CD1c-positive myeloid dendritic cell (primary cell): ENCODE data around the gene CRYZL1.
"Not testable (repeated sequence)": the region's sequence is repeated elsewhere in the genome, so short reads cannot be mapped to it uniquely, and the experiment has no call there.

Experiments used
- DNase-seq: peaks from one replicate; pipeline ENCODE4 v3.0.0-alpha.2; 2016; ENCODE audit errors: extremely low spot score

Gene CRYZL1

DNA sequence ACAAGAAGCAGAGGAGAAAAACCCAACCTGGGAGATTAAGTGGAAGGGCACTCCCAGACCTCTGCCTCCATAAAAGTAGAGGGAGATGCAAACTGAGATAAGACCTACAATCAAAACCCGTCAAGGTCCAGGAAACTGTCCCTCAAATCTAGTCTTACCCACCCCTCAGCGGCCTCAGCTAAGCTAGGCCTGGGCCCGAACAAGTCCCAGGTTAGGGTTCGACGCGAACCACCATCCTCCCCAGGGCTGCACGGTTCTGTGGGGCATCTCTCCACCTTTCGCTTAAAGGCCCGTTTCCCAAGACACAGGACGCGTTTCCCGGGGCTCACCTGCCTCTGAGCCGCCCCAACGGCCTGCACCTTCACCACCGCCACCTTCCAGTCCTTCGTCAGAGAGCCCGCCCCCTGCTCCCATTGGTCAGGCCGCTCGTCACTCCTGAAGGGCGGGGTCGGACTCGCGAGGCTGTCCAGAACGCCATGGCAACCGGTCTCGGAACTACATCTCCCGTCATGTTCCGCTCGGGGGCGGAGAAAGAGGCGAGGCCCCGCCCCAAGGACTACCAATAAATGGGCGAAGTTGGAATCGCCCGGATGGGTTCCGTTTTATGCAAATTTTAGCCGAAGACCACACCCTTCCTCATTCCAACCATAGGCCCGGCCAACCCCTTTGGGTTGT lies at the start of gene CRYZL1:
Gene CRYZL1 (minus strand): TSS at position 390 of the 675 bp plus-strand sequence. CDS start 10,190 bp downstream, outside the sequence.
- peak; percentile 100 for DNase-seq

DNA sequence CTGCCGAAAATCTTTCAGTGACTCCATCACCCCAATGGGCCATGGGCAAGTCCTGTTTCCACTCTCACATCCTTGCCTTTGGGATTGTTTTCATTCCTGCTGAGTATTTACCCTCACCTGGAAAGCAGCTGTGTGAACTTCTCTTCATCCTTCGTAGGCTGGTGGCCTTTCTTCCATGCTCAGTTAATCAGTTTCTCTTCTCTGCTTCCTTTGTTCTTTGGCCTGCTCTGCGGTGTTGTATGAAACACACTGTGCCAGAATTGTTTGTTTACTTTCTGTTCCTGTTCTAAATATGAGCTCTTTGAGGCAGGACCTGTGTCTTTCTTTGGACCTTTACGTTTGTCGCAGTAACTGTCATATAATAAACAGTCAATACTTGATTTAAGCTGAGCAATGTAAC lies 49.3 kb upstream of the CRYZL1 start:
- DNase-seq: no peak

DNA sequence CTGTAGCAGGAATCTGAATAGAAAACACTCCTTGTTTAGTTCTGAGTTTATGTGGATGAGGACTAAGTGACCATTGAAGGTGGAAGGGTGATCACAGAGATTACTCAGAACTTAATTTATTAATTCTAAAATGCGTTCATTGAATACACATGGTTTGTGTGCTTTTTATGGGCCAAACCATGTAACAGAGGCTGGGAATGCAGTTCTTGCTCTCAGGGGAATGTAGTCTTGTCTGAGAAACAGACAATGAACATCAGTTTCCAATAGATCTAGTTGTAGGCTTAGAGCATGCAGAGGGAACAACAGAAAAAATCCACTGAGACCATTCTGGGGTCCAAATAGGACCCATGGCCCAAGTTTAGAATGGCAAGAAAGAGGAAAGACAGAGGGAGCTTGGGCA lies 46.8 kb upstream of the CRYZL1 start:
- no peak for DNase-seq

- no peak for DNase-seq
Measured at GRCh38 chr21:33687634-33688033, 46.1 kb upstream of the CRYZL1 start.

DNA sequence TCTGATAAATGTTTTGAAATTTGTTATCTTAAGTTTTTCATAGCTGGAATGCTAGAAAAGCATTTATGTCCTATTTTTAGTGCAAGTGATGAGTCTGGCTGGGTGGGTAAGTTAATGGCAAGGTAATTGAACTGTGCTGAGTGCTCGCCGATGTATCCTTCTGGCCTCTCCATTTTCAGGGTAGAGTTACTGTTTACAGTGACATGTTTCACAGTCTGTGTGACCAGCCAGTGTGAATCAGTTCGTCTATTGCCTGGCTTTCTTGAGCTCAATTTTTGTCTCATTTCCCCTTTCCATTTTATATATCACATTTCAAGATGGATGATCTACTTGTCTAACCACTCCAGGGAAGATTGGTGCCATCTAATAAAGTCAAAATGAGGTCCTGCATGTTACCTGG lies 44.8 kb upstream of the CRYZL1 start:
- DNase-seq: no peak

GRCh38 chr21:33685613-33686197 lies 44.2 kb upstream of the CRYZL1 start:
- DNase-seq: peak; percentile 16

GRCh38 chr21:33684923-33685560 lies 43.5 kb upstream of the CRYZL1 start:
- DNase-seq: no peak

GRCh38 chr21:33684068-33684467 lies 42.5 kb upstream of the CRYZL1 start:
- DNase-seq: no peak

DNA sequence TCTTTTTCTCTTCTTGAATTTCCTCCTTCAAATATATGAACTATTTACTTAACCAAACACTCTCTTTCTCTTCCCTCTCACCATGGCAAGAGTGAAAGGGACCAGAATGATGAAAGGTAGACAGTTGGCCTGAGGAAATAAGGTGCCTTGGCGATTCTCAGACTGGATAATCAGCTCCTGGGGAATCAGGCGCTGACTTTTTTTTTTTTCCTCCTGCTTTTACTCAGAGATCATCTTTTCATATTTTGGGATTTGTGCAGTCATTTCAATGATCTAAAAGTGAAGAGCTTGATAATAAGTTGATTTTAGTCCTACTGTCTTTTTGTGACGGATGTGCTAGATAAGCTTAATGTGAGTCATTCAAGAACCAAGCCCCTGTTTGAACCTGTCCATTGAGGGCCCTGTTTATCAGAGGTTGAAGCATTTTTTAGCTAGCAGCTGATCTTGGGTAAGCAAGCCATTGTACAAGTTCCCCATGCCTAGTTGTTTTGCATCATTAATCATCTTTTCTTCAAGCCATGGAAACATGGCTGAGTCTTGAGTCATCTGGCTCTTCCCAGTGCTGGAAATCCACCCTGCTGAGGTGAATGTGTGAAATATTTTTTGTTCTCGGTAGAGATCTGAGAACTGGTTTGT lies 41.6 kb upstream of the CRYZL1 start:
- no peak for DNase-seq

DNA sequence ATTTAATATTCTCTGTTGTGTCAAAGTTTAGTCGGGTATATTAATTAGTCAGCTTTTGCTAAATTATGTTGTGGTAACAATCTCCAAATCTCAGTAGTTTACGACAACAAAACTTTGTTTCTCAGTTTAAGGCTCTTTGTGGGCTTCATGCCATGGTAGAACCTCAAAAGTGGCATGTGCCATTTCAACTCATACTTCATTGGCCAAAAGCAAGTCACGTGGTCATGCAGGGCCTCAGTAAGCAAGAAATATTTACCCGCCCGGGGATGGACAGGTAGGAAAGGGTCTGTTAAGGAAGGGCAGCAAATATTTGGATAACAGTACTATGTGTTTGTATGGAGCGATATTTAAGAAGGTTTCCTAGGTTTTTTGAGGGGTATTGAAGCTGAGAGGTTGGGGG lies 39.3 kb upstream of the CRYZL1 start:
- no peak for DNase-seq

DNA sequence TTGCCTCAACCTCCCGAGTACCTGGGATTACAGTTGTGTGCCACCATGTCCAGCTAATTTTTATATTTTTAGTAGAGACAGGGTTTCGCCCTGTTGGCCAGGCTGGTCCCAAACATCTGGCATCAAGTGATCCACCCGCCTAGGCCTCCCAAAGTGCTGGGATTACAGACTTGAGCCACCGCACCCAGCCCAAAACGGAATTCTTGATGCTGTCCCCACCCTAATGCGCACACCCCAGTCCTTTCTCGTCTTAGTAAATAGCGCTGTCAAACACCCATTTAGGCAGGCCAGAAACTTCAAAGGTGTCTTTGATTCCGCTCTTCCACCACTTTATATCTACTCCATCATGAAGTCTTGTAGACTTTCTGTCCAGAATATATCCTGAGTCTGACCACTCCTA lies 35.9 kb upstream of the CRYZL1 start:
- no peak for DNase-seq

GRCh38 chr21:33676666-33677065 lies 35.1 kb upstream of the CRYZL1 start:
- not testable (repeated sequence) for DNase-seq

- no peak for DNase-seq
Measured at GRCh38 chr21:33674226-33674625, 32.7 kb upstream of the CRYZL1 start.

DNA sequence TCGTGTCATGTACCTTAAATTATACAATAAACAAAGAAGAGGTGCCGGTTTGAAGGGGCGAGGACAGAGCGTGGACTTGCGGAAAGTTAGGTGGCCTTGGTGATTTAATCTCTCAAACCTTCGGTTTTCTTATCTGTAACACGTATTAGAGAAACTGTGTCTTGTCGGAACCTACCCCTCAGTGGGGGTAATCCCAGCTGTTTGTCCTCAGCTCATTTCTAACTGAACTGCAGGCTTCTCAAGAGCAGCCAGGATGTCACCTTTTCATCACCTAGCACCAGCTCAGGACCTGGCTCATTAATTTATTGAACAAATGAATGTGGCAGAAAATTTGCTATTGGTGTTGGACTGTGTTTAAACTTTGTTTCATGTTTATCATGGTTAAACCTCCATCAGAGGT lies 31.9 kb upstream of the CRYZL1 start:
- DNase-seq: no peak

GRCh38 chr21:33670076-33670978 lies 28.8 kb upstream of the CRYZL1 start:
- DNase-seq: no peak

DNA sequence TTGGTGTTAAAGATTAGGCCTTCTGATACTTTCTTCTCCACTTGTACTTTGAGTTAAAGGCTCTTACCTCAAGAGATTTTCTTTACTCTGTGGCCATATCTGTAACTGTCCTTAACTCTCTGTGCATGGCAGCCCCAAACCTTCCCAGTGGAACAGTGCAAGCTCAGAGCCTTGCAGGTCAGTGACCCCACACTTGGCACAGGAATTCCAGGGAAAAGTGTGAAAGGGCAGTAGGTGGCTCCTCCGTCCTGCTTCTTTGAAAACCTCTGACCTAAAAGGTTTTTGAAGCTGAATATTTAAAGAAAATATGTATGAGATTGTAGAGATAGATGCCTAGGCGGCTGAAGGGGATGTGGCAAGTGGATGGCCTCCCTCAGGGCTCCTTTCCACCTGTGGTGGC lies 27.1 kb upstream of the CRYZL1 start:
- no peak for DNase-seq

DNA sequence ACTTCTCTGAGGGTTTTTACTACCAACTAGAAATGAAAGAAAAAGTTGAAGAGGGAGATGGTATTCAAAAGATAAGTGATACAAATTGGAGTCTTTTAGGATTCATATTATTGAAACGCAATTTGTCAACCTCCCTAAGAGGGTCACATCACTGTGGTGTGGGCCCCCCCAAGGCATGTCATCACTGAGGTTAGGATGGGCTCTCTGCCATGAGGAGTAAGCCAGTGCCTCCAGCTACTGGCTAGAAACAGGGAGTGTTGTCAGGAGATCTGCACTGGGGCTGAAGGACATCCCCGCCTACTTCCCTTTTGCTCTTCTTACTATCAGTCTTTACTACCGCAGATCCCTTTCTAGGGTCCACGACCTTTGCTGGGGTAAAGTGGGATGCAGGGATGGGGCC lies 26.6 kb upstream of the CRYZL1 start:
- no peak for DNase-seq

DNA sequence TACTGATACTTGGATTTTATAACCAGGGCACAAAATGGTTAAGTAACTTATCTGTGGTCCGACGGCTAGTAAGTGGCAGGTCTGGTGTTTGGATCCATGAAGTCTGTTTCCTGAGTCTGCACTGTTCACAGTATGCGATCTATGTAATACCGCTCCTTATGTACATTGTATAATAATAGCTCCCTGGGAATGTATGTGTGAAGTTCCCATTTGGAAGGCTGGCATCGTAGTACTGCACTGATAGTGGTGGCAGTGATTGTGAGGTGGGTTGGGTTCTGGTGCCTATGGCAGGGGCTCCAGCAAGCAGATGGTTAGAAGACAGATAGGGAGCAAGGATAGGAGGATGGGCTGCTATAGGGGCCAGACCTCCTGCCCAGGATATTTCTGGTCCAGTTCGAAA lies 26.1 kb upstream of the CRYZL1 start:
- DNase-seq: no peak

DNA sequence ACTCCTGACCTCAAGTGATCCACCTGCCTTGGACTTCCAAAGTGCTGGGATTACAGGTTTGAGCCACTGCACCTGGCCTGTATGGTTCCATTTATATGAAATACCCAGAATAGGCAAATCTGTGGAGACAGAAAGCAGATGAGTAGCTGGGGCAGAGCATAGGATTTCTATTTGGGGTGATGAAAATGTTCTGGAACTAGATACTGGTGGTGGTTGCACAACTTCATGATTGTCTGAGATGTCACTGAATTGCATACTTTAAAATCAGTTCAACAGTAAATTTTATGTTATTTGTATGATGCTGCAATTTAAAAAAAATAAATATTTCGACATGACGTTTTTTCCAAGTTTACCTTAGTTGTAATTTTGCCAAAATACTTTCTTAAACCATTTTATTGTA lies 24.6 kb upstream of the CRYZL1 start:
- DNase-seq: no peak

- no peak for DNase-seq
Measured at GRCh38 chr21:33664135-33664534, 22.6 kb upstream of the CRYZL1 start.

DNA sequence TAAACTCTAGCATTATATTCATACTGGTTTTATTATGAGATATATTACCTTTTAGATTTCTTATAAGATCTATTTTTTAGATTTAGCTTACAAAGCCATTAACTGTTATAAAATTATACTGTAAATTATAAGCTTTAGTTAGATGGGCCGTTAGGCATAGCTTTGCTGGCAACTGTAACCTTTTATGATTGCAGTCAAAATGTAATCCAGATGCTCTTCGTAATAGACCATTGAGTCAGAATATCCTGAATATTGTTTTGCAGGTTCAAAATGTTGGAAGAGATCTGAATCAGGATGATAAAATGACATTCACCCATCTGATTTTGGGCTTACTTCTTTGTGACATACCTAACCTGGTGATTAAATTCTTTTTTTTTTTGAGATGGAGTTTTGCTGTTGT lies 21.7 kb upstream of the CRYZL1 start:
- no peak for DNase-seq

- DNase-seq: no peak
Measured at GRCh38 chr21:33662046-33662445, 20.5 kb upstream of the CRYZL1 start.
